Mucosa of descending colon (tissue), 3 donors: ENCODE data around the gene LEMD1. TPM values are rescaled to one million over a fixed set of nuclear protein-coding genes. Genes with fewer than 3 reads are reported as not detected.
"Not testable (repeated sequence)": the region's sequence is repeated elsewhere in the genome, so short reads cannot be mapped to it uniquely, and the experiment has no call there.

ENCODE experiments used
- ATAC-seq: fragments of 200-7000 bp; cut with Tn5 transposase; one replicate; pipeline ENCODE4 v1.9.1; 2020; ENCODE audit warnings: mild to moderate bottlenecking, moderate library complexity
- DNase-seq, 3 donors: peaks; one replicate each; pipeline ENCODE4 v3.0.0-alpha.2; 2020
- H3K36me3 ChIP-seq: fragments of 200-600 bp; one replicate; pipeline ENCODE4 v1.8.0; 2021; ENCODE audit warnings: low read depth, mild to moderate bottlenecking
- H3K4me1 ChIP-seq: fragments of 200-600 bp; one replicate; pipeline ENCODE4 v1.8.0; 2021; ENCODE audit warnings: low read depth, mild to moderate bottlenecking
- H3K4me3 ChIP-seq: fragments of 200-600 bp; one replicate; pipeline ENCODE4 v1.8.0; 2021; ENCODE audit warnings: mild to moderate bottlenecking
- H3K9me3 ChIP-seq: fragments of 200-600 bp; one replicate; pipeline ENCODE4 v1.8.0; 2021; ENCODE audit warnings: mild to moderate bottlenecking
- intact Hi-C, 2 donors: fragments of 100-400 bp; cut with DNase I in 1 of 2; cut with micrococcal nuclease in 1 of 2; formaldehyde crosslinking; loops; one replicate each; pipeline versions ENCODE4 v1.11.0 to v1.11.1; 2022; cut with DNase I, micrococcal nuclease
- total RNA-seq, 3 donors: library from RNA; stranded (reverse); fragmentation: NEBNext Ultra II Directional in 2 of 3; extraction: Animal tissue kit (Norgen Biotek cat#: 25700) in 2 of 3; gene quantifications; one replicate each; pipeline versions ENCODE4 v1.2.1 to v1.2.4, GENCODE V29; 2021 to 2023
- TF ChIP-seq, protein P1 (sequence below): fragments of 200-600 bp; IDR thresholded peaks from one replicate; pipeline ENCODE4 v1.8.0; 2022; ENCODE audit warnings: antibody characterized with exemption, mild to moderate bottlenecking
- donor health status: DM: no; HTN: no; CAD: no; lungs with moderate emphysema.
- donor health status: DM: no; HTN: no; CAD: no.
- donor health status: DM: no; HTN: yes; CAD: no.

LEMD1 gene
- total RNA-seq, 3 donors from 2014 or later = not detected

DNA sequence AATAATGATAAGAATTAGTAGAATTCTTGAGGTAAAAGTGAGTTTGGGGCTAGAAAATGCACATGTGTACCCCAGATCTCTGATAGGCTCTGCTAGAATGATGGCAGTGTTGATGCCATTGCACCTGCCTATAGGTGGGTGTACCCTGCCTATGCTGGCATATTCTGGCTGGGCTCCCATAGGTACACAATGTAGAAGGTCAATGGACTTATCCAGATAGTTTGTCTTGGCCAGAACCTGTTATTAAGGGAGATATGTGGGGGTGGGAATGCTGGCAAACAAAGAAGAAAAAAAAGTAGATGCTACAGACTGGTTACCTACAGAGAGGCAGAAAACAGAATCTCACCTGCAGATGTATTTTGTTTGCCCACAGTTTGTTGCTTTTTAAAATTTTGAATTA, 51.1 kb downstream of the LEMD1 start:
- intact Hi-C loops = no loop called here
- TF ChIP-seq, protein P1, sequence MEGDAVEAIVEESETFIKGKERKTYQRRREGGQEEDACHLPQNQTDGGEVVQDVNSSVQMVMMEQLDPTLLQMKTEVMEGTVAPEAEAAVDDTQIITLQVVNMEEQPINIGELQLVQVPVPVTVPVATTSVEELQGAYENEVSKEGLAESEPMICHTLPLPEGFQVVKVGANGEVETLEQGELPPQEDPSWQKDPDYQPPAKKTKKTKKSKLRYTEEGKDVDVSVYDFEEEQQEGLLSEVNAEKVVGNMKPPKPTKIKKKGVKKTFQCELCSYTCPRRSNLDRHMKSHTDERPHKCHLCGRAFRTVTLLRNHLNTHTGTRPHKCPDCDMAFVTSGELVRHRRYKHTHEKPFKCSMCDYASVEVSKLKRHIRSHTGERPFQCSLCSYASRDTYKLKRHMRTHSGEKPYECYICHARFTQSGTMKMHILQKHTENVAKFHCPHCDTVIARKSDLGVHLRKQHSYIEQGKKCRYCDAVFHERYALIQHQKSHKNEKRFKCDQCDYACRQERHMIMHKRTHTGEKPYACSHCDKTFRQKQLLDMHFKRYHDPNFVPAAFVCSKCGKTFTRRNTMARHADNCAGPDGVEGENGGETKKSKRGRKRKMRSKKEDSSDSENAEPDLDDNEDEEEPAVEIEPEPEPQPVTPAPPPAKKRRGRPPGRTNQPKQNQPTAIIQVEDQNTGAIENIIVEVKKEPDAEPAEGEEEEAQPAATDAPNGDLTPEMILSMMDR = no peak
- H3K4me3 ChIP-seq = no peak overlapping the region
- no peaks in the 10 kb centered on the region for H3K36me3 ChIP-seq
- ATAC-seq (peak; percentile 37), DNase-seq (peak in 1 of 3 donors; percentile 35)
- no peaks in the 10 kb centered on the region for H3K9me3 ChIP-seq
- H3K4me1 ChIP-seq = no peaks in the 10 kb centered on the region

DNA sequence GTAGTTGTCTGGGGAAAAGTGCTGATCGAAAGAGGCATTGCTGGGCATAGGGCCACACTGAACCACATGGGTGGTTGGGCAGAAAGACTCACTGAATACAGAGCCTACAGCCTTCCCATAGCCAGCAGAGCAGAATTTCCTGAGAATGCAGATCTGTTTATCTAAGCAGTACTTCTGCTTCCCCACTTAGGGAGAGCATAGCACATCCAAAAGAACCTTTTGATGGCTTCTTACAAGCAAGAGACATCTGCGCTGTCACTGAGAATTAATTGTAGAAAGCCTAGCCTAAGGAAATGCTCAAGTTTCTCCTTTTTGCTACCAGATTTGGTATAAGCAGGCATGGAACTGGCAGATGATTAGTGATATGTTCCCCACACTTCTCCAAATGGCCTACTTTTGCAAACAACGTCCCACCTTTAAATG, 52.1 kb downstream of the LEMD1 start:
- ATAC-seq = no peak
- H3K4me3 ChIP-seq = no peak overlapping the region
- H3K36me3 ChIP-seq = no peaks in the 10 kb centered on the region
- intact Hi-C loops = no loop called here
- H3K4me1 ChIP-seq = peaks cover 4% of the 10 kb centered on the region
- TF ChIP-seq, protein P1 = no peak
- H3K9me3 ChIP-seq = no peaks in the 10 kb centered on the region
- no peak for DNase-seq

DNA sequence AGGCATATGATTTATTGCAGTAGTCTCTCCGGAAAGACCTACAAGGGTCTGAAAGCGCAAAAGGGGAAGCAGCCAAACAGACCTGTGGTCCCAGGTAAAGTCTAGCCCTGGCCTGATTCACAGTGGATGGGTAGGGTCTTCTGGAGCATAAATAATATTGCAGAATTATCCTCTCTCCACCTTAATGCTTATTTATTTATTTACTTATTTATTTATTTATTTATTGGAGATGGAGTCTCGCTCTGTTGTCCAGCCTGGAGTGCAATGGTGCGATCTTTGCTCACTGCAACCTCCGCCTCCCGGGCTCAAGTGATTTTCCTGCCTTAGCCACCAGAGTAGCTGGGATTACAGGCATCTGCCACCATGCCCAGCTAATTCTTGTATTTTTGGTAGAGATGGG, 53.4 kb downstream of the LEMD1 start:
- intact Hi-C loops = no loop called here
- Histone ChIP-seq H3K4me3 (no peak overlapping the region), H3K9me3 (no peaks in the 10 kb centered on the region), H3K36me3 (no peaks in the 10 kb centered on the region), H3K4me1 (peaks cover 4% of the 10 kb centered on the region)
- no peak for ATAC-seq
- TF ChIP-seq, protein P1 = no peak
- no peak for DNase-seq

DNA sequence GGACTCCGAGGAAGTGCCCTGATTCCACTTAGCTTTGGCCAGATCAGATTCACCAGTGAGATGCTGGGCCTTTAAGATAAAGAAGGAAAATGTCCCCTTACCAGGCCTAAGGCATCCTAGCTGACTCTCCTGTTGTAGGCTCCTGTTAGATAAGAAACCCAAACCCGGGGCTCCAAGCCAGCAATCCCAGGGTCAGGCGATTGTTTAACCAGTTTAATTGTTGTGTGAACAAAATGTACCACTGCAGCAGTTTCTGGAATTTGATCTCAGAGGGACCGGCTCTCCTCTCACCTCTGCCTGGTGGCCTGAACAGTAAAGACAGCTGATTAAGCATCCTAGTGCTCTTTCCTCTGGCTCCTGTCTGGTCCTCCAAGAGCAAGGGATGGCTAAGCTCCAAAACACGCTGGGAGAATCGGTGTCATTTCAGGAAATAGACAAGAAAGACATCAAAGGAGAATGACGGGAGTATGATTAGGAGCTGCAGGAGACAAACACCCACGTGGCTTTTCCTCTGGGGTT, 55.9 kb downstream of the LEMD1 start:
- Histone ChIP-seq H3K4me1 (peaks cover 4% of the 10 kb centered on the region), H3K36me3 (no peaks in the 10 kb centered on the region), H3K4me3 (no peak overlapping the region), H3K9me3 (no peaks in the 10 kb centered on the region)
- ATAC-seq = peak; percentile 89
- intact Hi-C loops = no loop called here
- TF ChIP-seq, protein P1 = no peak
- DNase-seq = peak; percentile 63 to 69 (median 65)

DNA sequence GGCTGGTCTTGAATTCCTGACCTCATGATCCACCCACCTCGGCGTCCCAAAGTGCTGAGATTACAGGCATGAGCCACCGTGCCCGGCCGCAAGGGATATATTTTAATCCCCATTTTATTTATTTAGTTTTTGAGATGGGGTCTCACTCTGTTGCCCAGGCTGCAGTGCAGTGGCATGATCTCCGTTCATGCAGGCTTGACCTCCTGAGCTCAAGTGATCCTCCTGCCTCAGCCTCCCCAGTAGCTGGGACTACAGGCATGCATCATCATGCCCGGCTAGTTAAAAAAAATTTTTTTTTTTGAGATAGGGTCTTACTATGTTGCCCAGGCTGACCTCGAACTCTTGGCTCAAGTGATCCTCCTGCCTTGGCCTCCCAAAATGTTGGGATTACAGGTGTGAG, 56.8 kb downstream of the LEMD1 start:
- H3K36me3 ChIP-seq, DNase-seq, H3K4me1 ChIP-seq, intact Hi-C loops, H3K9me3 ChIP-seq, H3K4me3 ChIP-seq, ATAC-seq: not testable (repeated sequence)

DNA sequence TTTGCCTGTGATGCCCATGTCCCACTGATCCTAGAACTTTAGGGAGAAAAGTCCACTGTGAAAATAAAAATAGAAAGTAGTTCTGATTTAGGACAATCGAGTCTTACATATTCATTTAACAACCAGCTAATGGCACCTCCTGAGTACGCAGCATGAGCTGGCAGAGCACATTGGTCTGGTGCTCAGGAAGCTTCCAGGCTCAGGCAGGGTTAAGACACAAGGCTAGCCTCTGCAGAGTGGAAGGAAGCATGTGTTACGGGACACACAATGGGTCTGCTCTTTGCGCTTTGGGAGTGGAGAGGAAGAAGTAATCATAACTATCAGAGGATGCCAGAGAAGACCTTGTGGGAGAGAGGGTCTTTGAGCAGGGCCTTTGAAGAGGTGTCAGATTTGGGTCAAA, 61.0 kb downstream of the LEMD1 start:
- H3K36me3 ChIP-seq = no peaks in the 10 kb centered on the region
- ATAC-seq (no peak), DNase-seq (no peak)
- TF ChIP-seq, protein P1 = no peak
- H3K4me3 ChIP-seq = no peak overlapping the region
- peaks cover 4% of the 10 kb centered on the region for H3K4me1 ChIP-seq
- intact Hi-C loops = no loop called here
- no peaks in the 10 kb centered on the region for H3K9me3 ChIP-seq
